IMR-90 (cell line): ENCODE measurements around the gene RADIL.

Source experiments
- CTCF ChIP-seq: conservative IDR thresholded peaks from 2 replicates; pipeline ENCODE4 v1.5.1; 2012; ENCODE audit warnings: mild to moderate bottlenecking, low read depth, low read length, improper control_type of control experiment
- MXI1 ChIP-seq: IDR thresholded peaks from 2 replicates; pipeline ENCODE4 v1.6.1; 2012; ENCODE audit warnings: low read depth, mild to moderate bottlenecking, low read length, moderate library complexity, borderline replicate concordance
- POLR2A ChIP-seq: IDR thresholded peaks from 2 replicates; pipeline ENCODE4 v1.6.1; 2012; ENCODE audit warnings: mild to moderate bottlenecking, low read depth, low read length
- RFX5 ChIP-seq: IDR thresholded peaks from 2 replicates; pipeline ENCODE4 v1.8.0; 2012; ENCODE audit warnings: low read depth, mild to moderate bottlenecking, low read length, moderate library complexity
- USF2 ChIP-seq: fragments of 150-350 bp; IDR thresholded peaks from 2 replicates; pipeline ENCODE4 v1.6.1; 2017; ENCODE audit warnings: mild to moderate bottlenecking, antibody characterized with exemption, low read length, low read depth

GRCh38 chr7:4800926-4801838 is 82.3 kb downstream of the RADIL start:
- TF ChIP-seq CTCF (no peak), RFX5 (no peak), POLR2A (no peak), USF2 (no peak), MXI1 (no peak)
